ENCODE data around the gene CHMP2A. TPM values are rescaled to one million over a fixed set of nuclear protein-coding genes. Genes with fewer than 3 reads are reported as not detected.

CHMP2A gene
- total and polyA plus RNA-seq, 5 donors from 2014 or later: 83.1 to 273 (median 216) TPM

DNA sequence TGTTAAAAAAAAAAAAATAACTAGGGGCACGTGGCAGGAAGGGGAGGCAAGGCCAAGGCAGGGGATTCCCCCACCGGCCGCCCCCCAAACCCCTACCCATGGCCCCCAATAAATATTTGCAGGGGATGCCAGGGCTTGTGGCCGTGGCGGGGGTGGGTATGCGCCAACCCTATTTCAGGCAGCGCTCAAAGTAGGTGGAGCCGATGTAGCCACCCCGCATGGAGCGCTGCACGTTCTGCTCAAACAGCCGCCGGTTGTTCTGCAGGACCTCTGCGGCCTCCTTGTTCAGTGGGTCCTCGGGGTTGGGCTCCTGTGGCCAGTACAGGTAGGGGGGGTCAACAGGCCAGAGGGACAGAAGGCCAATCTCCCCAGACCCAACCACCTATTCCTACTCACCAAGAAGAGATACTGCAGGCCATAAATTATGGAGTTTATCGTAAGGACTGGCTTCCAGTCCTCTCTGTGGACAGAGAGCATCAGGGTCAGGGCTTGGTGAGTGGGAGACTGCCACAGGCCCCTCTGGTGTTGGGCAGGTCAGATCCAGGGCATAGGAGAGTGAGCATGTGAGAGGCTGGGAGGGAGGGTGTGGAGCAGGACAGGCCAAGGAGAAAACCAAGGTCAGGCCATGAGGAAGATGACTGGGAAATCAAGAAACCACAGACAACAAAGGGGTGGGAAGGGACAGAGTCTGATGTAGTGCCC, 1.2 kb upstream of the CHMP2A start:
- DNase-seq: no peak
- H3K4me3 Mint-ChIP-seq: peak overlapping the region; percentile 76 to 97 (median 96)

DNA sequence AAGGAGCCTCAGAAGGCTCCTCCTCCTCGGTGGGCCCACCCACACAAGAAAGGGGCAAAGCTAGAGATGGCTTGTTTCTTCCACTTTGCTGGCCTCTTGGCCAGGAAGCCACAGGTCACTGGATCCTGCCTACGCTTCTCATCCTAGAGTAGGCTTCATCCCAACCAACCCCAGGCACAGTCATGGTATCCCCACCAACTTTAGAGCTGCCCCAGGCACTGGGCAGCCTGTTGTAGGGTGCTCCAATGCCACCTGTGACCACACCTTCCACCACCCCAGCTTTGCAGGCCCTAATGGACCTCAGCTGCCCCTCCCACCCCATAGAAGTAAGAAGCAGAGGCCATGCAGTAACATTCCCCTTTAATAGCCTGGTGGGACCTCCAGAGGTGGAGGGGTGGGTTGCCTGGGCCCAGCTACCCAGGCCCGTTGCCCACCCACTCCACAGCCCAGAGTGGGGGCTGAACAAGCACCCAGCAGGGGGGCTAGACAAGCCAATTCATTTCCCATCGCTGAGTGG, 522 bp upstream of the CHMP2A start:
- DNase-seq: no peak
- H3K9me3 Mint-ChIP-seq: peaks cover 0 to 2% (median 0%) of the 10 kb centered on the region in 7 donors
- no peaks in the 10 kb centered on the region for H3K27me3 Mint-ChIP-seq
- Histone ChIP-seq H3K27ac (ENCODE audit: insufficient read depth, low read length, poor library complexity, severe bottlenecking) (peak overlapping the region; percentile 98), H3K36me3 (ENCODE audit: control insufficient read depth, insufficient read depth, low read length) (peaks cover 35% of the 10 kb centered on the region), H3K27me3 (ENCODE audit: control insufficient read depth, insufficient read depth, low read length) (no peaks in the 10 kb centered on the region), H3K9me3 (ENCODE audit: control insufficient read depth in 2 of 2, low read length in 2 of 2) (no peaks in the 10 kb centered on the region), H3K4me3 (ENCODE audit: low read depth, low read length) (peak overlapping the region; percentile 71), H3K4me1 (ENCODE audit: control insufficient read depth, insufficient read depth, low read length, poor library complexity, severe bottlenecking) (peaks cover 51% of the 10 kb centered on the region)
- peak overlapping the region; percentile 96 to 99 (median 99) for H3K27ac Mint-ChIP-seq
- no peak for ATAC-seq (ENCODE audit: low read depth in 2 of 2)
- peak overlapping the region; percentile 93 to 97 (median 96) for H3K4me3 Mint-ChIP-seq
- peaks cover 31% of the 10 kb centered on the region for H3K36me3 Mint-ChIP-seq
- peaks cover 0 to 73% (median 39%) of the 10 kb centered on the region in 4 donors for H3K4me1 Mint-ChIP-seq

More for the DNA sequence above, 1.2 kb upstream of the CHMP2A start:
- Mint-ChIP-seq H3K9me3 (peaks cover 0 to 2% (median 0%) of the 10 kb centered on the region in 7 donors), H3K27ac (peak overlapping the region; percentile 38 to 99 (median 99)), H3K27me3 (no peaks in the 10 kb centered on the region), H3K36me3 (peaks cover 29% of the 10 kb centered on the region), H3K4me1 (peaks cover 0 to 77% (median 41%) of the 10 kb centered on the region in 4 donors)
- no peak overlapping the region for H3K4me3 ChIP-seq (ENCODE audit: low read depth, low read length)
- peak overlapping the region; percentile 98 for H3K27ac ChIP-seq (ENCODE audit: insufficient read depth, low read length, poor library complexity, severe bottlenecking)
- ATAC-seq (ENCODE audit: low read depth in 2 of 2): no peak
- no peaks in the 10 kb centered on the region for H3K27me3 ChIP-seq (ENCODE audit: control insufficient read depth, insufficient read depth, low read length)
- no peaks in the 10 kb centered on the region for H3K9me3 ChIP-seq (ENCODE audit: control insufficient read depth in 2 of 2, low read length in 2 of 2)
- H3K36me3 ChIP-seq (ENCODE audit: control insufficient read depth, insufficient read depth, low read length): peaks cover 28% of the 10 kb centered on the region
- peaks cover 53% of the 10 kb centered on the region for H3K4me1 ChIP-seq (ENCODE audit: control insufficient read depth, insufficient read depth, low read length, poor library complexity, severe bottlenecking)

DNA sequence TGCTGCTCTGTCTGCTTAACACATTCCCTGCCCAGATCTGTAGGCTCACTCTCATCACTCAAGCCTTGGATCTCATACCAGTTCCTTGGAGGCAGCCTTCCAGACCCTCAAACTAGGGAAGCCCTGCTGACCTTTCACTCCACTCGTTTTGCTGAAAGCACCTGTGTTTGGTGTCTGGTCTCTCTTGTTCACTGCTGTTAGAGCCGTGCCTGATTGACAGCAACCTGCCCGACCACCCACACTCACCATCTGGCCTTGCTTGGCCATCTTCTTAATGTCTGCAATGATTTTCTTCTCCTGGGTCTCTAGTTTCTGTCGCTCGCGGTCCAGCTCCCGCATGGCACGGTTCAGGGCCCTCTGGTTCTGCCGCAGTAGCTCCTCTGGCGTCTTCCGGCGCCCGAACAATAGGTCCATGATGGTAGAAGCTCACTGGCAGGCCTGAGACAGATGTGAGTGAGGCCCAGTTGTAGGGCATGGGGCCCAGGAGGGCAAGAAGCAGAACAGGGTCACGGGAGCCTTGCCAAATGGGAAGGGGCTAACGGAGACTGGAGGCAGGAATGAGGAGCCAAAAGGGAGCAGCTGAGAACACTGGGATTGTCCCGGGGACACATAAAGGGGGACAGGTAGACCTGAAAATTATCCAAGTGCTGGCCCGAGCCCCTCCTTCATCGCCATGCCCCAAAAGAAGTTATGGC, 959 bp downstream of the CHMP2A start:
- Histone ChIP-seq H3K36me3 (ENCODE audit: control insufficient read depth, insufficient read depth, low read length) (peaks cover 50% of the 10 kb centered on the region), H3K4me3 (ENCODE audit: low read depth, low read length) (peak overlapping the region; percentile 84), H3K4me1 (ENCODE audit: control insufficient read depth, insufficient read depth, low read length, poor library complexity, severe bottlenecking) (peaks cover 42% of the 10 kb centered on the region), H3K27ac (ENCODE audit: insufficient read depth, low read length, poor library complexity, severe bottlenecking) (peak overlapping the region; percentile 98), H3K9me3 (ENCODE audit: control insufficient read depth in 2 of 2, low read length in 2 of 2) (no peaks in the 10 kb centered on the region), H3K27me3 (ENCODE audit: control insufficient read depth, insufficient read depth, low read length) (no peaks in the 10 kb centered on the region)
- H3K36me3 Mint-ChIP-seq: peaks cover 28% of the 10 kb centered on the region
- peaks cover 0 to 2% (median 0%) of the 10 kb centered on the region in 7 donors for H3K9me3 Mint-ChIP-seq
- no peaks in the 10 kb centered on the region for H3K27me3 Mint-ChIP-seq
- peaks cover 0 to 63% (median 33%) of the 10 kb centered on the region in 4 donors for H3K4me1 Mint-ChIP-seq
- peak overlapping the region; percentile 93 to 97 (median 96) for H3K4me3 Mint-ChIP-seq
- no peak for DNase-seq
- H3K27ac Mint-ChIP-seq: peak overlapping the region; percentile 75 to 99 (median 99)
- no peak for ATAC-seq (ENCODE audit: low read depth in 2 of 2)

DNA sequence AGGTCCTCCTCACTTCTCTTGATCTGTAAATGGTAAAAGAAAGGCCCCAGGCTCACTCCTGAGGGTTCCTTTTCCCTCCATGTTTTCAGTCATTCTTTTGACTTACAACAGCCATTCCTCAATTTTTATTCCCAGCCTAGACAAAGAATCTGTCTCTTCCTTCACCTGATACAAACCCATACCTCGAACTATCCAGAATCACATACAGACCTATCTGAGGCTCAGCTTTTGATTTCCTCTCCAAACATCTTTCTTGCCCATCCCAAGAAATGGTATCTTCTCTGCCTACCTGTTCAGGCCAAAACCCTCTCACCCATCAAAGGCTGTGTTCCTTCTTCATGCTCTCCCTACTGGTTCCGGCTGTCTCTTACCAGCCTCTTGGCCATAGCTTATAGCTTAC, 2.2 kb downstream of the CHMP2A start:
- peaks cover 62% of the 10 kb centered on the region for H3K36me3 ChIP-seq (ENCODE audit: control insufficient read depth, insufficient read depth, low read length)
- H3K27ac Mint-ChIP-seq: peak overlapping the region in 2 of 3 donors; percentile 68 to 99
- peaks cover 31% of the 10 kb centered on the region for H3K36me3 Mint-ChIP-seq
- no peaks in the 10 kb centered on the region for H3K27me3 Mint-ChIP-seq
- peaks cover 0 to 2% (median 0%) of the 10 kb centered on the region in 7 donors for H3K9me3 Mint-ChIP-seq
- H3K4me1 ChIP-seq (ENCODE audit: control insufficient read depth, insufficient read depth, low read length, poor library complexity, severe bottlenecking): peaks cover 38% of the 10 kb centered on the region
- H3K27me3 ChIP-seq (ENCODE audit: control insufficient read depth, insufficient read depth, low read length): no peaks in the 10 kb centered on the region
- no peaks in the 10 kb centered on the region for H3K9me3 ChIP-seq (ENCODE audit: control insufficient read depth in 2 of 2, low read length in 2 of 2)
- peaks cover 0 to 62% (median 30%) of the 10 kb centered on the region in 4 donors for H3K4me1 Mint-ChIP-seq
- H3K27ac ChIP-seq (ENCODE audit: insufficient read depth, low read length, poor library complexity, severe bottlenecking): no peak overlapping the region
- H3K4me3 ChIP-seq (ENCODE audit: low read depth, low read length): no peak overlapping the region
- ATAC-seq (ENCODE audit: low read depth in 2 of 2) (no peak), DNase-seq (no peak)
- H3K4me3 Mint-ChIP-seq: peak overlapping the region; percentile 3 to 93 (median 54)

DNA sequence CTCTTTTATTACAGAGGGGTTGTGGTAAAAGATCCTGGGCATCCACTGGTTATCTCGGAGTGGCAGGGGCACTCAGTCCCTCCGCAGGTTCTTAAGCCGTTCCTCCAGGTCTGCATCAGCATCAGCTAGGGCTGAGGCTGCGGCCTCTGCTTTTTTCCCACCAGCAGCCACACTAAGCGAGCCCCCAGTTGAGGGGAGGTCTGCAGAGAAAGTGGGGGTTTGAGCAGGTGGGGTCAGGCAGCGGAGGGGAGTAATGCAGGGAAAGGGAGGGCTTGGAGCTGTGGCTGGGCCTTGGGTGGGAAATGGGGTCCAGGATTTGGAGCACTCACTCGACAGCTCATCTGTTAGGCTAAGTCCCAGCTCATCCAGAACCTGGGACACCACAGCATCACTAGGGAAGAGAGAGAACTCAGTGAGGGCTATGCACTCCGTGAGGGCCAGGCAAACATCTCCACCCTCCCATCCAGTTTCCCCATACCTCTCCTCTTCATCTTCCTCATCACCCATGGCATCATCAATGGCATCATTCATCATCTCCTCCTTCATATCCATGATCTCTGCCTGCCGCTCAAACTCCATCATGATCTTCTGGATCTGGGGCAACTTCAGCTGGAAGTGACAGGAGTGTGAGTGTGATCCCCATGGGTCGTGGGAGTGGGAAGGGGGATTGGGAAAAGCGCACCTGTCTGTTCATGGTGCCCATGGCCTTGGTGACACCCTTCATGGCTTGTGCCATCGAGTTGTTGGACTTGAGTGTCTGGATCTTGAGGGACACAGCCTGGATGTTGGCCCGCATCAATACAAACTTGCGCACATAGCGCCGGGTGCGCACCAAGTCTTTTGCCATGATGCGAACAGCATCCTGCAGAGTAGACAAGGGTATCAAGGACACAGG, 3.1 kb downstream of the CHMP2A start:
- H3K36me3 ChIP-seq (ENCODE audit: control insufficient read depth, insufficient read depth, low read length): peaks cover 67% of the 10 kb centered on the region
- peak overlapping the region in 1 of 3 donors; percentile 99 for H3K27ac Mint-ChIP-seq
- no peak for DNase-seq
- no peak overlapping the region for H3K4me3 ChIP-seq (ENCODE audit: low read depth, low read length)
- peaks cover 35% of the 10 kb centered on the region for H3K4me1 ChIP-seq (ENCODE audit: control insufficient read depth, insufficient read depth, low read length, poor library complexity, severe bottlenecking)
- no peaks in the 10 kb centered on the region for H3K27me3 ChIP-seq (ENCODE audit: control insufficient read depth, insufficient read depth, low read length)
- no peaks in the 10 kb centered on the region for H3K9me3 ChIP-seq (ENCODE audit: control insufficient read depth in 2 of 2, low read length in 2 of 2)
- peaks cover 0 to 62% (median 28%) of the 10 kb centered on the region in 4 donors for H3K4me1 Mint-ChIP-seq
- no peaks in the 10 kb centered on the region for H3K27me3 Mint-ChIP-seq
- peaks cover 31% of the 10 kb centered on the region for H3K36me3 Mint-ChIP-seq
- H3K4me3 Mint-ChIP-seq: peak overlapping the region in 2 of 4 donors; percentile 11 to 93
- H3K27ac ChIP-seq (ENCODE audit: insufficient read depth, low read length, poor library complexity, severe bottlenecking): no peak overlapping the region
- peaks cover 0 to 1% (median 0%) of the 10 kb centered on the region in 7 donors for H3K9me3 Mint-ChIP-seq
- ATAC-seq (ENCODE audit: low read depth in 2 of 2): no peak

DNA sequence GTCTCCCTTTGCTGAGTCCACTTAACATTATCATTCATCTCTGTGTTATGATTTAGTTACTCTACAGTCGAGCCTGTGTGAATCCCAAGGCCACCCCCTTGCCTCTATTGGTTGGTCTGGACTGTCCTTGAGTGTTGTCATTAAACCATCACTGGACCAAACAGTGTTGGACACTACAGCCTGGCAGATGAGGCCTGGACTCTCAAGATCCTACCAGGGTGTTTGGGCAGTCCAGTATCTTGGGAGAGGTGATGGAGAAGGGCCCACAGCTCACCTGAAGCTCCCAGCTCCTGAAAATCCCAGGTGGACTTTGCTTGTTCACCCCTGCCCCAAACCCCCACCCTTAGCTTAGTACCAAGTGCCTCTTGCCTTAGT, 3.8 kb downstream of the CHMP2A start:
- peaks cover 34% of the 10 kb centered on the region for H3K36me3 Mint-ChIP-seq
- H3K4me3 ChIP-seq (ENCODE audit: low read depth, low read length): no peak overlapping the region
- H3K9me3 ChIP-seq (ENCODE audit: control insufficient read depth in 2 of 2, low read length in 2 of 2): no peaks in the 10 kb centered on the region
- H3K4me1 ChIP-seq (ENCODE audit: control insufficient read depth, insufficient read depth, low read length, poor library complexity, severe bottlenecking): peaks cover 41% of the 10 kb centered on the region
- H3K27me3 Mint-ChIP-seq: no peaks in the 10 kb centered on the region
- H3K4me1 Mint-ChIP-seq: peaks cover 0 to 62% (median 32%) of the 10 kb centered on the region in 4 donors
- H3K27me3 ChIP-seq (ENCODE audit: control insufficient read depth, insufficient read depth, low read length): no peaks in the 10 kb centered on the region
- peaks cover 0 to 1% (median 0%) of the 10 kb centered on the region in 7 donors for H3K9me3 Mint-ChIP-seq
- no peak overlapping the region for H3K27ac Mint-ChIP-seq
- no peak overlapping the region for H3K27ac ChIP-seq (ENCODE audit: insufficient read depth, low read length, poor library complexity, severe bottlenecking)
- no peak for DNase-seq
- ATAC-seq (ENCODE audit: low read depth in 2 of 2): no peak
- peak overlapping the region in 1 of 4 donors; percentile 93 for H3K4me3 Mint-ChIP-seq
- H3K36me3 ChIP-seq (ENCODE audit: control insufficient read depth, insufficient read depth, low read length): peaks cover 60% of the 10 kb centered on the region

Measured in CD4-positive, CD25-positive, alpha-beta regulatory T cell (primary cell).